IPS-18c (cell line): ENCODE measurements around the gene RBMS1.

Experiments
- H3K4me3 ChIP-seq: 2 replicates; pipeline ENCODE4 v1.7.0; 2013; ENCODE audit warnings: low read depth, mild to moderate bottlenecking, low read length, moderate library complexity; ENCODE audit not compliant: insufficient read depth
- H3K9me3 ChIP-seq: one replicate; pipeline ENCODE4 v1.6.1; 2013; ENCODE audit warnings: mild to moderate bottlenecking, low read length, moderate library complexity; ENCODE audit not compliant: control insufficient read depth, insufficient read depth

Gene RBMS1

GRCh38 chr2:160303076-160303475 is 190.5 kb downstream of the RBMS1 start:
- H3K9me3 ChIP-seq: no peaks in the 10 kb centered on the region

GRCh38 chr2:160301420-160301819 is 192.2 kb downstream of the RBMS1 start:
- no peaks in the 10 kb centered on the region for H3K9me3 ChIP-seq
- no peak overlapping the region for H3K4me3 ChIP-seq

More at GRCh38 chr2:160303076-160303475, 190.5 kb downstream of the RBMS1 start:
- no peak overlapping the region for H3K4me3 ChIP-seq

- no peaks in the 10 kb centered on the region for H3K9me3 ChIP-seq
- H3K4me3 ChIP-seq: no peak overlapping the region
Observed at GRCh38 chr2:160300203-160300602, 193.4 kb downstream of the RBMS1 start.

GRCh38 chr2:160299540-160299939 is 194.1 kb downstream of the RBMS1 start:
- Histone ChIP-seq H3K9me3 (no peaks in the 10 kb centered on the region), H3K4me3 (no peak overlapping the region)

GRCh38 chr2:160298960-160299359 is 194.6 kb downstream of the RBMS1 start:
- H3K4me3 ChIP-seq: no peak overlapping the region
- H3K9me3 ChIP-seq: no peaks in the 10 kb centered on the region

- Histone ChIP-seq H3K9me3 (no peaks in the 10 kb centered on the region), H3K4me3 (no peak overlapping the region)
Observed at GRCh38 chr2:160295519-160296207, 197.9 kb downstream of the RBMS1 start.

GRCh38 chr2:160294889-160295288 is 198.7 kb downstream of the RBMS1 start:
- H3K9me3 ChIP-seq: no peaks in the 10 kb centered on the region
- H3K4me3 ChIP-seq: no peak overlapping the region

- Histone ChIP-seq H3K9me3 (no peaks in the 10 kb centered on the region), H3K4me3 (no peak overlapping the region)
Observed at GRCh38 chr2:160294339-160294803, 199.2 kb downstream of the RBMS1 start.

- no peak overlapping the region for H3K4me3 ChIP-seq
- H3K9me3 ChIP-seq: no peaks in the 10 kb centered on the region
Observed at GRCh38 chr2:160293391-160294091, 200.1 kb downstream of the RBMS1 start.

GRCh38 chr2:160292225-160292624 is 201.4 kb downstream of the RBMS1 start:
- H3K9me3 ChIP-seq: no peaks in the 10 kb centered on the region

GRCh38 chr2:160291382-160291781 is 202.2 kb downstream of the RBMS1 start:
- Histone ChIP-seq H3K4me3 (no peak overlapping the region), H3K9me3 (no peaks in the 10 kb centered on the region)

More at GRCh38 chr2:160292225-160292624, 201.4 kb downstream of the RBMS1 start:
- no peak overlapping the region for H3K4me3 ChIP-seq

- H3K9me3 ChIP-seq: no peaks in the 10 kb centered on the region
- H3K4me3 ChIP-seq: no peak overlapping the region
Observed at GRCh38 chr2:160290598-160290997, 203.0 kb downstream of the RBMS1 start.

GRCh38 chr2:160289831-160290230 is 203.8 kb downstream of the RBMS1 start:
- Histone ChIP-seq H3K9me3 (no peaks in the 10 kb centered on the region), H3K4me3 (no peak overlapping the region)

GRCh38 chr2:160289126-160289525 is 204.5 kb downstream of the RBMS1 start:
- H3K9me3 ChIP-seq: no peaks in the 10 kb centered on the region
- no peak overlapping the region for H3K4me3 ChIP-seq

GRCh38 chr2:160288324-160288723 is 205.3 kb downstream of the RBMS1 start:
- Histone ChIP-seq H3K4me3 (no peak overlapping the region), H3K9me3 (no peaks in the 10 kb centered on the region)

GRCh38 chr2:160287476-160287875 is 206.1 kb downstream of the RBMS1 start:
- H3K4me3 ChIP-seq: no peak overlapping the region
- no peaks in the 10 kb centered on the region for H3K9me3 ChIP-seq

GRCh38 chr2:160286551-160286950 is 207.1 kb downstream of the RBMS1 start:
- Histone ChIP-seq H3K4me3 (no peak overlapping the region), H3K9me3 (no peaks in the 10 kb centered on the region)

- Histone ChIP-seq H3K9me3 (no peaks in the 10 kb centered on the region), H3K4me3 (no peak overlapping the region)
Observed at GRCh38 chr2:160283675-160284074, 209.9 kb downstream of the RBMS1 start.
